GM12878 (cell line): ENCODE data around the gene CSMD2. TPM values are rescaled to one million over a fixed set of nuclear protein-coding genes. Genes with fewer than 3 reads are reported as not detected.

Source experiments
- ATAC-seq: fragments of 200-7000 bp; cut with Tn5 transposase; 3 replicates; pipeline ENCODE4 v1.9.1; 2020; ENCODE audit warnings: mild to moderate bottlenecking, moderate library complexity
- Bru-seq: library from RNA; stranded (reverse); fragments of 400-500 nt; gene quantifications from one replicate; lab custom pipeline; 2021; lab: Mats Ljungman, UMichigan
- BruChase-seq, 2 experiments: library from RNA; stranded (reverse); fragments of 400-500 nt; gene quantifications; one replicate each; lab custom pipeline; 2021; lab: Mats Ljungman, UMichigan
- BruUV-seq: library from RNA; stranded (reverse); fragments of 400-500 nt; replicated peaks from 2 replicates; lab custom pipeline; 2021; lab: Mats Ljungman, UMichigan
- CTCF ChIA-PET: fragments of 300-600 bp; sonication (Branson Sonifier 250); formaldehyde crosslinking; extraction: SDS; loops from one replicate; lab custom pipeline; 2021; ENCODE audit warnings: inconsistent platforms; lab: Yijun Ruan, JAX
- POLR2A ChIA-PET: fragments of 350-600 bp; formaldehyde crosslinking; extraction: SDS; loops from one replicate; lab custom pipeline; 2021; ENCODE audit warnings: inconsistent platforms; lab: Charles Lee
- RAD21 ChIA-PET: fragments of 300-600 bp; sonication (Branson Sonifier 250); formaldehyde crosslinking; loops from one replicate; lab custom pipeline; 2023; ENCODE audit warnings: antibody characterized with exemption; ENCODE audit not compliant: unreplicated experiment; lab: Charles Lee
- SMC1A ChIA-PET: fragments of 300-600 bp; sonication (Branson Sonifier 250); formaldehyde crosslinking; loops from one replicate; lab custom pipeline; 2023; ENCODE audit not compliant: unreplicated experiment, uncharacterized antibody; lab: Charles Lee
- DNase-seq: peaks from one replicate; pipeline ENCODE4 v3.0.0-alpha.2; 2011; ENCODE audit warnings: low read depth, low spot score
- FAIRE-seq: peaks from 3 replicates; lab custom pipeline; 2011; peaks lifted over from hg19 to GRCh38; lab: Jason Lieb, UNC
- H2AFZ ChIP-seq: 2 replicates; pipeline ENCODE4 v1.6.0; 2011; ENCODE audit warnings: low read depth, low read length, control low read depth; ENCODE audit not compliant: control insufficient read depth
- H3K27ac ChIP-seq: 2 replicates; pipeline ENCODE4 v1.5.1; 2011; ENCODE audit warnings: control low read depth; ENCODE audit not compliant: control insufficient read depth, insufficient read depth
- H3K27me3 ChIP-seq, 2 experiments: replicated peaks in 1 of 2; 2 replicates each; pipeline versions ENCODE4 v1.6.0 to v1.6.1; 2011; ENCODE audit warnings: low read length in 1 of 2; ENCODE audit not compliant: control insufficient read depth in 2 of 2, insufficient read depth in 2 of 2
- H3K36me3 ChIP-seq, 2 experiments: 2 replicates each; pipeline ENCODE4 v1.5.1; 2011; ENCODE audit warnings: low read length in 1 of 2; ENCODE audit not compliant: control insufficient read depth in 2 of 2, insufficient read depth in 2 of 2
- H3K4me1 ChIP-seq: 2 replicates; pipeline ENCODE4 v1.6.1; 2011; ENCODE audit warnings: mild to moderate bottlenecking, low read length, moderate library complexity, mixed read lengths; ENCODE audit not compliant: control insufficient read depth, insufficient read depth
- H3K4me2 ChIP-seq: 2 replicates; pipeline ENCODE4 v1.6.0; 2011; ENCODE audit warnings: control low read depth; ENCODE audit not compliant: control insufficient read depth, insufficient read depth
- H3K4me3 ChIP-seq: fragments of 200-600 bp; sonication (generic); 2 replicates; pipeline ENCODE4 v1.5.1; 2016
- H3K79me2 ChIP-seq: 2 replicates; pipeline ENCODE4 v1.6.0; 2011; ENCODE audit warnings: low read length; ENCODE audit not compliant: control insufficient read depth, insufficient read depth
- H3K9ac ChIP-seq: 2 replicates; pipeline ENCODE4 v1.8.0; 2011; ENCODE audit warnings: low read length, control low read depth, mixed read lengths; ENCODE audit not compliant: control insufficient read depth, insufficient read depth
- H3K9me3 ChIP-seq: replicated peaks from 3 replicates; pipeline ENCODE4 v1.5.1; 2011; ENCODE audit warnings: mild to moderate bottlenecking, low read length; ENCODE audit not compliant: control insufficient read depth, insufficient read depth
- H4K20me1 ChIP-seq: 2 replicates; pipeline ENCODE4 v1.6.0; 2011; ENCODE audit not compliant: control insufficient read depth, insufficient read depth
- SUZ12 ChIP-seq: fragments of 200-600 bp; sonication (generic); IDR thresholded peaks from one replicate; pipeline ENCODE4 v1.6.1; 2018; ENCODE audit warnings: antibody characterized with exemption, mild to moderate bottlenecking; ENCODE audit not compliant: unreplicated experiment
- ZSCAN29 ChIP-seq: fragments of 450-650 bp; IDR thresholded peaks from 2 replicates; pipeline ENCODE4 v1.6.1; 2017; ENCODE audit warnings: mild to moderate bottlenecking, moderate library complexity
- WGBS: methylation state at CpG from one replicate; pipeline ENCODE4 v1.1.6; 2016; ENCODE audit warnings: low lambda C conversion rate; ENCODE audit not compliant: insufficient replicate concordance, insufficient coverage; ENCODE audit errors: missing lambda C conversion rate; 5-methylcytosine and 5-hydroxymethylcytosine counted together
- in situ Hi-C: fragments of 300-500 bp; cut with MboI; formaldehyde crosslinking; loops from 9 replicates; pipeline ENCODE4 v1.14.3; 2018; ENCODE audit warnings: mixed read lengths
- intact Hi-C: fragments of 100-400 bp; cut with micrococcal nuclease; formaldehyde crosslinking; loops from one replicate; pipeline ENCODE4 v1.14.2; 2022; ENCODE audit not compliant: unreplicated experiment
- long read RNA-seq, 2 experiments: library from polyadenylated mRNA; unstranded; transcript quantifications; one replicate each; pipeline ENCODE4 v2.0.0, GENCODE V29; 2019 to 2020
- polyA minus RNA-seq, 3 experiments: library from RNA; depleted of rRNA, polyadenylated mRNA; stranded (reverse); fragments of >200 nt; gene quantifications; 2 replicates each; pipeline ENCODE4 v1.2.3, GENCODE V29; 2011
- polyA plus RNA-seq, 11 experiments: library from polyadenylated mRNA; depleted of rRNA in 4 of 11; unstranded in 6 of 11; stranded (reverse) in 5 of 11; fragments of >200 nt; fragmentation: Nextera tagmentation in 4 of 11; fragmentation: Illumina TruSeq in 1 of 11; extraction: Ambion mirVana in 4 of 11; extraction: Trizol in 1 of 11; gene quantifications; 1 replicate in 1 of 11; 2 replicates in 10 of 11; pipeline versions ENCODE4 v1.2.1 to v1.2.3, GENCODE V29; 2011 to 2016; ENCODE audit warnings: inconsistent platforms in 2 of 11, missing spikeins in 2 of 11, low read depth in 1 of 11
- total RNA-seq, 4 experiments: library from RNA; depleted of rRNA in 3 of 4; stranded (reverse); fragments of >200 nt in 3 of 4; fragmentation: Illumina TruSeq in 1 of 4; extraction: Trizol in 1 of 4; gene quantifications; 2 replicates each; pipeline versions ENCODE4 v1.2.1 to v1.2.3, GENCODE V29; 2013 to 2021
- TF ChIP-seq, protein P1 (sequence below): fragments of 450-650 bp; IDR thresholded peaks from 2 replicates; pipeline ENCODE4 v1.6.1; 2017; ENCODE audit warnings: mild to moderate bottlenecking, low read depth, inconsistent platforms; ENCODE audit not compliant: poor library complexity, severe bottlenecking

Gene CSMD2
- total RNA-seq (2013; cell fraction: nucleolus; rRNA removed): not detected in 2 replicates
- total RNA-seq (2014; rRNA removed): not detected in 2 replicates
- not detected in 2 replicates for total RNA-seq (2014; rRNA removed; fragmentation: Illumina TruSeq; extraction: Trizol)
- not detected in 2 replicates for total RNA-seq (2021)
- polyA plus RNA-seq (2011; ENCODE audit: low read depth): not detected
- under 0.01 and 0.16 TPM in 2 replicates for polyA plus RNA-seq (2011; rRNA removed)
- 0.08 and 0.09 TPM in 2 replicates for polyA plus RNA-seq (2011; cell fraction: cytosol; rRNA removed)
- polyA plus RNA-seq (2011; cell fraction: nucleus; rRNA removed): 0.06 and 0.07 TPM in 2 replicates
- polyA plus RNA-seq (2012): not detected in 2 replicates
- not detected in 2 replicates for polyA plus RNA-seq (2014; fragmentation: Illumina TruSeq; extraction: Trizol)
- not detected for polyA plus RNA-seq (2014; fragmentation: Nextera tagmentation; extraction: Ambion mirVana)
- polyA plus RNA-seq (2014; rRNA removed): not detected in 2 replicates
- not detected for polyA plus RNA-seq (2016; fragmentation: Nextera tagmentation; extraction: Ambion mirVana)
- polyA minus RNA-seq (2011; rRNA and poly(A)+ RNA removed): under 0.01 TPM in 1 of 2 replicates, not detected in the other
- not detected in 2 replicates for polyA minus RNA-seq (2011; cell fraction: cytosol; rRNA and poly(A)+ RNA removed)
- 0.12 TPM in 1 of 2 replicates, not detected in the other for polyA minus RNA-seq (2011; cell fraction: nucleus; rRNA and poly(A)+ RNA removed)
- percentile 1 among the genes with signal in this experiment for Bru-seq, nascent RNA
- BruChase-seq, experiment 1, labeled RNA remaining after a 6-hour chase: percentile 0 among the genes with signal in this experiment
- BruChase-seq, experiment 2, labeled RNA remaining after a 2-hour chase: percentile 1 among the genes with signal in this experiment
- long read RNA-seq, experiment 1: 0 reads
- long read RNA-seq, experiment 2: 0 reads

- no peak for TF ChIP-seq ZSCAN29
- TF ChIP-seq SUZ12: peak; percentile 62
- H3K4me1 ChIP-seq: no peaks in the 10 kb centered on the region
- H3K79me2 ChIP-seq: no peaks in the 10 kb centered on the region
- BruUV-seq: no TSS peak
- ChIA-PET RAD21 (no interaction called here), SMC1A (no interaction called here), POLR2A (no interaction called here), CTCF (interaction anchor here (1.9 kb wide), 1 partner anchor 532 kb away, joined by 17 read pairs; no protein-coding TSS in a partner anchor)
- no peaks in the 10 kb centered on the region for H4K20me1 ChIP-seq
- H3K4me2 ChIP-seq: no peak within 1 kb of the TSS
- in situ Hi-C loops: loop anchor here (10.0 kb wide), 1 partner anchor 530 kb away; no protein-coding TSS in a partner anchor
- peaks cover 4 to 25% of the 10 kb centered on the region in 2 experiments for H3K27me3 ChIP-seq
- ATAC-seq (no peak), FAIRE-seq (no peak), DNase-seq (no peak)
- H3K4me3 ChIP-seq: no peak within 1 kb of the TSS
- intact Hi-C loops: no loop called here
- H3K27ac ChIP-seq: no peak within 1 kb of the TSS
- H2AFZ ChIP-seq: no peak within 1 kb of the TSS
- no peaks in the 10 kb centered on the region for H3K9me3 ChIP-seq
- WGBS: 3% methylated on average over 35 of the region's 78 CpGs
- no peak within 1 kb of the TSS for H3K9ac ChIP-seq
- no peaks in the 10 kb centered on the region for H3K36me3 ChIP-seq
Measured at GRCh38 chr1:34164771-34165391, at the start of gene CSMD2. TSS of gene CSMD2 (minus strand) at chr1:34165230. CDS start at chr1:34165097, 133 bp downstream.

DNA sequence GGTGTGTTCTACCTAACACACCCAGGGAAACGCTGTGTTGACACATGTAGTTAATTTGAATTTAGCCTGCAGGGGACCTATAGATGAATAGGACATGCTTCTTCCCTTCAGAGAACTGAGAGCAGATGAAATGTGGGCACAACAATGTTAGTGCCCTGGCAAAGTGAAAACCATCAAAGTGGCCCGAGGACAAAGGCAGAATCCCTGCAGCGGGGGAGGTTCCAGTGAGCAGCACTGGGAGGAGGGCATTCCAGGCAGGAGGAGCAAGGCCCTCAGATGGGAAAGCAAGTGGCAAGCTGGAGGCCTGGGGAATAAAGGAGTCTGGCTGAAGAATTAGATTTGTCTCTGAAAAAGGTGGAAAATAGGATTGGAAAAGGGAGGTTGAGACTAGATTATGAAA lies 48.9 kb upstream of the CSMD2 start:
- FAIRE-seq (no peak), DNase-seq (no peak), ATAC-seq (no peak)
- no peaks in the 10 kb centered on the region for H3K27me3 ChIP-seq
- intact Hi-C loops (no loop called here), in situ Hi-C loops (no loop called here)
- ChIA-PET RAD21 (no interaction called here), CTCF (no interaction called here), SMC1A (no interaction called here), POLR2A (no interaction called here)
- H4K20me1 ChIP-seq: no peaks in the 10 kb centered on the region
- H3K4me2 ChIP-seq: no peak overlapping the region
- WGBS: 8% methylated on average over 3 of the region's 3 CpGs
- no TSS peak for BruUV-seq
- no peaks in the 10 kb centered on the region for H3K79me2 ChIP-seq
- no peaks in the 10 kb centered on the region for H3K4me1 ChIP-seq
- TF ChIP-seq, protein P1, sequence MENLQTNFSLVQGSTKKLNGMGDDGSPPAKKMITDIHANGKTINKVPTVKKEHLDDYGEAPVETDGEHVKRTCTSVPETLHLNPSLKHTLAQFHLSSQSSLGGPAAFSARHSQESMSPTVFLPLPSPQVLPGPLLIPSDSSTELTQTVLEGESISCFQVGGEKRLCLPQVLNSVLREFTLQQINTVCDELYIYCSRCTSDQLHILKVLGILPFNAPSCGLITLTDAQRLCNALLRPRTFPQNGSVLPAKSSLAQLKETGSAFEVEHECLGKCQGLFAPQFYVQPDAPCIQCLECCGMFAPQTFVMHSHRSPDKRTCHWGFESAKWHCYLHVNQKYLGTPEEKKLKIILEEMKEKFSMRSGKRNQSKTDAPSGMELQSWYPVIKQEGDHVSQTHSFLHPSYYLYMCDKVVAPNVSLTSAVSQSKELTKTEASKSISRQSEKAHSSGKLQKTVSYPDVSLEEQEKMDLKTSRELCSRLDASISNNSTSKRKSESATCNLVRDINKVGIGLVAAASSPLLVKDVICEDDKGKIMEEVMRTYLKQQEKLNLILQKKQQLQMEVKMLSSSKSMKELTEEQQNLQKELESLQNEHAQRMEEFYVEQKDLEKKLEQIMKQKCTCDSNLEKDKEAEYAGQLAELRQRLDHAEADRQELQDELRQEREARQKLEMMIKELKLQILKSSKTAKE: no peak
- H3K27ac ChIP-seq: no peak overlapping the region
- H3K9ac ChIP-seq: no peak overlapping the region
- H3K4me3 ChIP-seq: no peak overlapping the region
- H3K9me3 ChIP-seq: no peaks in the 10 kb centered on the region
- no peak overlapping the region for H2AFZ ChIP-seq
- no peaks in the 10 kb centered on the region for H3K36me3 ChIP-seq
